HepG2 (cell line): ENCODE data around the gene IFIT2. TPM values are rescaled to one million over a fixed set of nuclear protein-coding genes. Genes with fewer than 3 reads are reported as not detected.

Experiments used
- ATAC-seq: fragments of 200-7000 bp; cut with Tn5 transposase; 3 replicates; pipeline ENCODE4 v1.9.1; 2020; ENCODE audit warnings: mild to moderate bottlenecking, moderate library complexity
- BruUV-seq: library from RNA; stranded (reverse); fragments of 400-500 nt; replicated peaks from 2 replicates; lab custom pipeline; 2021; lab: Mats Ljungman, UMichigan
- CTCF ChIA-PET: fragments of 300-600 bp; formaldehyde crosslinking; extraction: SDS; loops from one replicate; lab custom pipeline; 2021; ENCODE audit warnings: low total read pairs, inconsistent platforms, low intra/inter-chr PET ratio; lab: Yijun Ruan, JAX
- POLR2A ChIA-PET: fragments of 350-600 bp; sonication (Branson Sonifier 250); formaldehyde crosslinking; loops from one replicate; lab custom pipeline; 2020; ENCODE audit warnings: antibody characterized with exemption, inconsistent platforms; lab: Yijun Ruan, JAX
- DNase-seq: peaks from one replicate; pipeline ENCODE4 v3.0.0-alpha.2; 2015; ENCODE audit warnings: low spot score
- FAIRE-seq: peaks from 3 replicates; lab custom pipeline; 2011; peaks lifted over from hg19 to GRCh38; lab: Jason Lieb, UNC
- H2AFZ ChIP-seq: one replicate; pipeline ENCODE4 v1.6.1; 2011; ENCODE audit warnings: low read length, inconsistent platforms
- H3K27ac ChIP-seq: fragments of 300-600 bp; 3 replicates; pipeline ENCODE4 v1.8.0; 2011; ENCODE audit warnings: mixed run types, mild to moderate bottlenecking, mixed read lengths, low read length, inconsistent platforms; ENCODE audit not compliant: insufficient read depth; ENCODE audit errors: extremely low read length
- H3K27me3 ChIP-seq, 2 experiments: fragments of 200-600 bp in 1 of 2; 2 replicates in 1 of 2; 3 replicates in 1 of 2; pipeline versions ENCODE4 v1.6.0 to v1.8.0; 2011; ENCODE audit warnings: low read length in 2 of 2, mild to moderate bottlenecking in 2 of 2, moderate library complexity in 2 of 2, inconsistent platforms in 1 of 2; ENCODE audit not compliant: insufficient read depth in 2 of 2, control insufficient read depth in 1 of 2
- H3K36me3 ChIP-seq, 2 experiments: fragments of 200-600 bp in 1 of 2; replicated peaks in 1 of 2; 2 replicates in 1 of 2; 3 replicates in 1 of 2; pipeline versions ENCODE4 v1.5.1 to v1.8.0; 2011; ENCODE audit warnings: low read length in 2 of 2, inconsistent platforms in 1 of 2; ENCODE audit not compliant: insufficient read depth in 2 of 2, control insufficient read depth in 1 of 2
- H3K4me1 ChIP-seq: 2 replicates; pipeline ENCODE4 v1.5.1; 2012; ENCODE audit warnings: low read length, inconsistent platforms; ENCODE audit not compliant: insufficient read depth
- H3K4me2 ChIP-seq: 2 replicates; pipeline ENCODE4 v1.6.0; 2011; ENCODE audit warnings: low read depth, low read length, inconsistent platforms
- H3K4me3 ChIP-seq, 3 experiments: fragments of 200-600 bp in 1 of 3; sonication (generic), shearing (Covaris generic) in 1 of 3; replicated peaks in 1 of 3; 2 replicates each; pipeline ENCODE4 v1.5.1; 2011 to 2016; ENCODE audit warnings: low read length in 3 of 3, inconsistent platforms in 2 of 3, low read depth in 2 of 3, mild to moderate bottlenecking in 2 of 3, control low read depth in 1 of 3, mixed read lengths in 1 of 3; ENCODE audit not compliant: insufficient read depth in 1 of 3
- H3K79me2 ChIP-seq: one replicate; pipeline ENCODE4 v1.6.1; 2011; ENCODE audit warnings: low read length, inconsistent platforms; ENCODE audit not compliant: insufficient read depth
- H3K9ac ChIP-seq: 2 replicates; pipeline ENCODE4 v1.6.0; 2011; ENCODE audit warnings: mild to moderate bottlenecking, low read depth, low read length, inconsistent platforms; ENCODE audit not compliant: insufficient read depth
- H3K9me3 ChIP-seq: 2 replicates; pipeline ENCODE4 v1.5.1; 2012; ENCODE audit warnings: mild to moderate bottlenecking, low read length
- H4K20me1 ChIP-seq: 2 replicates; pipeline ENCODE4 v1.6.0; 2011; ENCODE audit warnings: inconsistent platforms, mild to moderate bottlenecking, low read length, moderate library complexity; ENCODE audit not compliant: insufficient read depth
- CREB1 ChIP-seq, 2 experiments: fragments of 450-650 bp in 1 of 2; IDR thresholded peaks; 2 replicates each; pipeline ENCODE4 v1.6.1; 2016 to 2017; ENCODE audit warnings: control low read depth in 1 of 2, mild to moderate bottlenecking in 1 of 2, missing compliant biosample characterization in 1 of 2, missing genetic modification characterization in 1 of 2
- EP300 ChIP-seq, 3 experiments: sonication (generic) in 1 of 3; formaldehyde crosslinking in 1 of 3; IDR thresholded peaks; 2 replicates each; pipeline versions ENCODE4 v1.5.1 to v1.6.1; 2011 to 2020; ENCODE audit warnings: low read depth in 2 of 3, low read length in 2 of 3, borderline replicate concordance in 1 of 3, improper control_type of control experiment in 1 of 3, mild to moderate bottlenecking in 1 of 3, missing genetic modification reagents in 1 of 3, moderate library complexity in 1 of 3
- FOSL1 ChIP-seq: sonication (generic); formaldehyde crosslinking; IDR thresholded peaks from 2 replicates; pipeline ENCODE4 v1.9.0; 2021; ENCODE audit warnings: missing genetic modification reagents, borderline replicate concordance
- FOSL2 ChIP-seq: sonication (generic); formaldehyde crosslinking; IDR thresholded peaks from 2 replicates; pipeline ENCODE4 v1.4.0; 2020; ENCODE audit warnings: missing genetic modification reagents
- GATAD2A ChIP-seq: IDR thresholded peaks from 2 replicates; pipeline ENCODE4 v1.6.1; 2016
- HDAC2 ChIP-seq: sonication (generic); formaldehyde crosslinking; IDR thresholded peaks from 2 replicates; pipeline ENCODE4 v1.4.0; 2020; ENCODE audit warnings: missing genetic modification reagents
- HHEX ChIP-seq: IDR thresholded peaks from 2 replicates; pipeline ENCODE4 v1.6.1; 2016; ENCODE audit warnings: control low read depth
- HMG20B ChIP-seq: conservative IDR thresholded peaks from 2 replicates; pipeline ENCODE4 v1.6.1; 2016; ENCODE audit warnings: missing genetic modification reagents, missing compliant biosample characterization
- MTF1 ChIP-seq: sonication (generic); formaldehyde crosslinking; IDR thresholded peaks from 2 replicates; pipeline ENCODE4 v1.5.0; 2020; ENCODE audit warnings: missing genetic modification reagents
- MXD4 ChIP-seq: IDR thresholded peaks from 2 replicates; pipeline ENCODE4 v1.6.1; 2016; ENCODE audit warnings: mild to moderate bottlenecking, missing biosample characterization, missing genetic modification reagents
- TEAD3 ChIP-seq: optimal IDR thresholded peaks from 2 replicates; pipeline ENCODE3; 2016; ENCODE audit warnings: borderline replicate concordance
- THAP11 ChIP-seq: IDR thresholded peaks from 2 replicates; pipeline ENCODE4 v1.6.1; 2016; ENCODE audit warnings: missing biosample characterization, missing genetic modification reagents
- YEATS2 ChIP-seq: sonication (generic); formaldehyde crosslinking; IDR thresholded peaks from 2 replicates; pipeline ENCODE4 v1.4.0; 2020; ENCODE audit warnings: missing genetic modification reagents, borderline replicate concordance
- ZFYVE20 ChIP-seq: sonication (generic); formaldehyde crosslinking; IDR thresholded peaks from 2 replicates; pipeline ENCODE4 v1.8.0; 2023; ENCODE audit warnings: low read depth, mild to moderate bottlenecking, moderate library complexity, missing genetic modification reagents, borderline replicate concordance
- WGBS: methylation state at CpG from one replicate; pipeline ENCODE4 v1.1.6; 2017; ENCODE audit warnings: low lambda C conversion rate; 5-methylcytosine and 5-hydroxymethylcytosine counted together
- in situ Hi-C: cut with HindIII; loops from 2 replicates; pipeline ENCODE4 v1.10.0; 2017; ENCODE audit warnings: low pct_unique_long_range_greater_than_20kb; ENCODE audit not compliant: extremely low pct_ligation_motif_present
- intact Hi-C: fragments of 100-400 bp; cut with micrococcal nuclease; formaldehyde crosslinking; loops from one replicate; pipeline ENCODE4 v1.10.0; 2022; ENCODE audit not compliant: unreplicated experiment
- polyA plus RNA-seq, 8 experiments: library from polyadenylated mRNA; depleted of rRNA in 3 of 8; stranded (reverse) in 7 of 8; unstranded in 1 of 8; fragments of >200 nt; fragmentation: Illumina TruSeq in 4 of 8; extraction: Trizol in 4 of 8; gene quantifications; 2 replicates each; pipeline versions ENCODE4 v1.2.1 to v1.2.3, GENCODE V29; 2011 to 2016; ENCODE audit warnings: low read depth in 4 of 8, missing spikeins in 1 of 8, mixed read lengths in 1 of 8; ENCODE audit not compliant: insufficient read depth in 1 of 8
- total RNA-seq, 5 experiments: library from RNA; depleted of rRNA; stranded (reverse); fragments of >200 nt; fragmentation: Illumina TruSeq; extraction: Trizol; gene quantifications; 2 replicates each; pipeline ENCODE4 v1.2.3, GENCODE V29; 2016; ENCODE audit warnings: low read depth in 1 of 5
- TF ChIP-seq, protein P1 (sequence below): IDR thresholded peaks from 2 replicates; pipeline ENCODE4 v1.6.1; 2012; ENCODE audit warnings: inconsistent platforms
- TF ChIP-seq, protein P2 (sequence below): sonication (generic); formaldehyde crosslinking; IDR thresholded peaks from 2 replicates; pipeline ENCODE4 v1.4.0; 2020; ENCODE audit warnings: missing genetic modification reagents
- TF ChIP-seq, protein P3 (sequence below): IDR thresholded peaks from 2 replicates; pipeline ENCODE4 v1.6.1; 2016; ENCODE audit warnings: mild to moderate bottlenecking

Gene IFIT2
- total and polyA plus RNA-seq, 2 of the 13 experiments (the other 11 are each of a cell fraction or from before 2014, with no cell fraction given): 0.04 to 0.15 TPM

GRCh38 chr10:89275383-89275782 is 26.5 kb upstream of the IFIT2 start (continued):
- TF ChIP-seq YEATS2 (CRISPR knock-in tag): no peak
- TF ChIP-seq, protein P1, sequence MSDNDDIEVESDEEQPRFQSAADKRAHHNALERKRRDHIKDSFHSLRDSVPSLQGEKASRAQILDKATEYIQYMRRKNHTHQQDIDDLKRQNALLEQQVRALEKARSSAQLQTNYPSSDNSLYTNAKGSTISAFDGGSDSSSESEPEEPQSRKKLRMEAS: no peak
- TF ChIP-seq ZFYVE20: no peak
- TF ChIP-seq, protein P2, sequence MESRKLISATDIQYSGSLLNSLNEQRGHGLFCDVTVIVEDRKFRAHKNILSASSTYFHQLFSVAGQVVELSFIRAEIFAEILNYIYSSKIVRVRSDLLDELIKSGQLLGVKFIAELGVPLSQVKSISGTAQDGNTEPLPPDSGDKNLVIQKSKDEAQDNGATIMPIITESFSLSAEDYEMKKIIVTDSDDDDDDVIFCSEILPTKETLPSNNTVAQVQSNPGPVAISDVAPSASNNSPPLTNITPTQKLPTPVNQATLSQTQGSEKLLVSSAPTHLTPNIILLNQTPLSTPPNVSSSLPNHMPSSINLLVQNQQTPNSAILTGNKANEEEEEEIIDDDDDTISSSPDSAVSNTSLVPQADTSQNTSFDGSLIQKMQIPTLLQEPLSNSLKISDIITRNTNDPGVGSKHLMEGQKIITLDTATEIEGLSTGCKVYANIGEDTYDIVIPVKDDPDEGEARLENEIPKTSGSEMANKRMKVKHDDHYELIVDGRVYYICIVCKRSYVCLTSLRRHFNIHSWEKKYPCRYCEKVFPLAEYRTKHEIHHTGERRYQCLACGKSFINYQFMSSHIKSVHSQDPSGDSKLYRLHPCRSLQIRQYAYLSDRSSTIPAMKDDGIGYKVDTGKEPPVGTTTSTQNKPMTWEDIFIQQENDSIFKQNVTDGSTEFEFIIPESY (CRISPR knock-in tag): no peak

- no peaks in the 10 kb centered on the region for H3K9me3 ChIP-seq
- peak overlapping the region; percentile 2 for H3K27ac ChIP-seq
- no TSS peak for BruUV-seq
- FAIRE-seq (peak; percentile 60), ATAC-seq (peak; percentile 98), DNase-seq (peak; percentile 81)
- H3K36me3 ChIP-seq: no peaks in the 10 kb centered on the region
- H3K9ac ChIP-seq: no peak overlapping the region; the same call in 1 of the 2 replicates
- ChIA-PET CTCF (no interaction called here), POLR2A (interaction anchor here (0.6 to 1.3 kb wide), 2 partner anchors 8 to 122 kb away, joined by 3 to 6 read pairs; no protein-coding TSS in a partner anchor)
- intact Hi-C loops: no loop called here
- in situ Hi-C loops: no loop called here
- H3K79me2 ChIP-seq: no peaks in the 10 kb centered on the region
- no peaks in the 10 kb centered on the region; a peak in 1 of 5 replicates for H3K27me3 ChIP-seq
- H3K4me3 ChIP-seq: no peak overlapping the region
- H4K20me1 ChIP-seq: no peaks in the 10 kb centered on the region
- H3K4me2 ChIP-seq: no peak overlapping the region; the same call in 1 of the 2 replicates
- peaks cover 24% of the 10 kb centered on the region for H3K4me1 ChIP-seq
- WGBS: 5% methylated on average over 1 of the region's 1 CpG
- peak overlapping the region; percentile 2 for H2AFZ ChIP-seq
- TF ChIP-seq HMG20B (CRISPR knock-in tag): 0 out of 2 replicates have a peak, but pooled peaks have one; percentile 50
- TF ChIP-seq HHEX (CRISPR knock-in tag): peak; percentile 66; the same call in 1 of the 2 replicates
- 0 out of 2 replicates have a peak, but pooled peaks have one; percentile 22 for TF ChIP-seq THAP11 (CRISPR knock-in tag)
- TF ChIP-seq HDAC2 (CRISPR knock-in tag): peak; percentile 26; the same call in 1 of the 2 replicates
- peak; percentile 95 for TF ChIP-seq FOSL2 (CRISPR knock-in tag)
- TF ChIP-seq CREB1 (IDR thresholded peaks at IDR 0.05): no peak
- TF ChIP-seq CREB1 (CRISPR knock-in tag; IDR thresholded peaks at IDR 0.05): peak; percentile 54; the same call in 1 of the 2 replicates
- TF ChIP-seq FOSL1 (CRISPR knock-in tag): peak; percentile 77; the same call in 1 of the 2 replicates
- TF ChIP-seq GATAD2A (CRISPR knock-in tag): peak; percentile 59
- peak; percentile 84 for TF ChIP-seq TEAD3
- TF ChIP-seq, protein P3, sequence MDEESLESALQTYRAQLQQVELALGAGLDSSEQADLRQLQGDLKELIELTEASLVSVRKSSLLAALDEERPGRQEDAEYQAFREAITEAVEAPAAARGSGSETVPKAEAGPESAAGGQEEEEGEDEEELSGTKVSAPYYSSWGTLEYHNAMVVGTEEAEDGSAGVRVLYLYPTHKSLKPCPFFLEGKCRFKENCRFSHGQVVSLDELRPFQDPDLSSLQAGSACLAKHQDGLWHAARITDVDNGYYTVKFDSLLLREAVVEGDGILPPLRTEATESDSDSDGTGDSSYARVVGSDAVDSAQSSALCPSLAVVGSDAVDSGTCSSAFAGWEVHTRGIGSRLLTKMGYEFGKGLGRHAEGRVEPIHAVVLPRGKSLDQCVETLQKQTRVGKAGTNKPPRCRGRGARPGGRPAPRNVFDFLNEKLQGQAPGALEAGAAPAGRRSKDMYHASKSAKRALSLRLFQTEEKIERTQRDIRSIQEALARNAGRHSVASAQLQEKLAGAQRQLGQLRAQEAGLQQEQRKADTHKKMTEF (CRISPR knock-in tag): peak; percentile 46
- TF ChIP-seq MXD4 (CRISPR knock-in tag): no peak
- peak in 1 of 2 experiments; percentile 53; a peak in 1 of 4 replicates for TF ChIP-seq EP300 (IDR thresholded peaks at IDR 0.05; ENCODE audit: low read depth in 2 of 2, low read length in 2 of 2)
- TF ChIP-seq EP300 (CRISPR knock-in tag; IDR thresholded peaks at IDR 0.05; ENCODE audit: borderline replicate concordance): no peak
- TF ChIP-seq MTF1 (CRISPR knock-in tag): no peak
Observed at GRCh38 chr10:89278034-89278535, 23.8 kb upstream of the IFIT2 start.
